Psoas muscle (tissue), 8 donors: Measurements from ENCODE around the gene KLF13. TPM values are rescaled to one million over a fixed set of nuclear protein-coding genes. Genes with fewer than 3 reads are reported as not detected.

Experiments used
- ATAC-seq, 4 donors: fragments of 200-7000 bp; cut with Tn5 transposase; one replicate each; pipeline ENCODE4 v1.9.1; 2020; ENCODE audit warnings: moderate library complexity in 3 of 4, mild to moderate bottlenecking in 2 of 4
- DNase-seq, 2 donors: peaks; one replicate each; pipeline ENCODE4 v3.0.0-alpha.2; 2020
- H3K27ac ChIP-seq: fragments of 200-600 bp; one replicate; pipeline ENCODE4 v1.8.0; 2022
- H3K27me3 ChIP-seq, 3 donors: fragments of 200-600 bp in 1 of 3; one replicate each; pipeline versions ENCODE4 v1.6.1 to v1.8.0; 2013 to 2022; ENCODE audit warnings: low read length in 2 of 3, mild to moderate bottlenecking in 2 of 3, moderate library complexity in 1 of 3; ENCODE audit not compliant: insufficient read depth in 3 of 3
- H3K36me3 ChIP-seq, 2 donors: fragments of 200-600 bp in 1 of 2; one replicate each; pipeline versions ENCODE4 v1.6.1 to v1.8.0; 2013 to 2022; ENCODE audit warnings: low read depth in 1 of 2, mild to moderate bottlenecking in 1 of 2, moderate library complexity in 1 of 2; ENCODE audit not compliant: insufficient read depth in 1 of 2
- H3K4me1 ChIP-seq: fragments of 200-600 bp; one replicate; pipeline ENCODE4 v1.8.0; 2022
- H3K4me3 ChIP-seq: fragments of 200-600 bp; one replicate; pipeline ENCODE4 v1.8.0; 2022; ENCODE audit warnings: mild to moderate bottlenecking
- H3K9me3 ChIP-seq: fragments of 200-600 bp; one replicate; pipeline ENCODE4 v1.8.0; 2022
- WGBS, 3 donors: extraction: QIAGEN DNeasy Blood & Tissue Kit; methylation state at CpG; one replicate each; pipeline versions ENCODE4 v1.1.6 to v1.1.7; 2013; 5-methylcytosine and 5-hydroxymethylcytosine counted together
- intact Hi-C, 2 donors: fragments of 100-400 bp; cut with DNase I; formaldehyde crosslinking; loops; one replicate each; pipeline versions ENCODE4 v1.11.0 to v1.14.2; 2022
- polyA plus RNA-seq, 3 donors: library from polyadenylated mRNA; stranded (reverse); fragments of 200-250 nt; gene quantifications; one replicate each; pipeline ENCODE4 v1.2.3, GENCODE V29; 2013
- total RNA-seq, 4 donors: library from RNA; stranded (reverse); fragmentation: NEBNext Ultra II Directional in 2 of 4; extraction: Animal tissue kit (Norgen Biotek cat#: 25700) in 2 of 4; gene quantifications; one replicate each; pipeline versions ENCODE4 v1.2.1 to v1.2.4, GENCODE V29; 2021 to 2023
- TF ChIP-seq, protein P1 (sequence below): fragments of 200-600 bp; IDR thresholded peaks from one replicate; pipeline ENCODE4 v1.8.0; 2022; ENCODE audit warnings: antibody characterized with exemption
- donor health status: healthy with polysubstance abuse.
- donor health status: DM: no; HTN: no; CAD: no; lungs with moderate emphysema.
- donor health status: Bipolar disorder and iron deficiency.
- donor health status: healthy.
- donor health status: DM: yes; HTN: yes; CAD: no.
- donor health status: DM: no; HTN: no; CAD: no.
- donor health status: DM: no; HTN: no; CAD: no.
- donor health status: DM: yes; HTN: yes; CAD: no.

KLF13 gene
- total and polyA plus RNA-seq, 7 donors = 11.9 to 45.6 (median 24.5) TPM

GRCh38 chr15:31365655-31366127, 39.1 kb downstream of the KLF13 start:
- no peaks in the 10 kb centered on the region for H3K9me3 ChIP-seq
- DNase-seq (peak; percentile 88 to 98), ATAC-seq (peak; percentile 86 to 94 (median 90))
- TF ChIP-seq, protein P1, sequence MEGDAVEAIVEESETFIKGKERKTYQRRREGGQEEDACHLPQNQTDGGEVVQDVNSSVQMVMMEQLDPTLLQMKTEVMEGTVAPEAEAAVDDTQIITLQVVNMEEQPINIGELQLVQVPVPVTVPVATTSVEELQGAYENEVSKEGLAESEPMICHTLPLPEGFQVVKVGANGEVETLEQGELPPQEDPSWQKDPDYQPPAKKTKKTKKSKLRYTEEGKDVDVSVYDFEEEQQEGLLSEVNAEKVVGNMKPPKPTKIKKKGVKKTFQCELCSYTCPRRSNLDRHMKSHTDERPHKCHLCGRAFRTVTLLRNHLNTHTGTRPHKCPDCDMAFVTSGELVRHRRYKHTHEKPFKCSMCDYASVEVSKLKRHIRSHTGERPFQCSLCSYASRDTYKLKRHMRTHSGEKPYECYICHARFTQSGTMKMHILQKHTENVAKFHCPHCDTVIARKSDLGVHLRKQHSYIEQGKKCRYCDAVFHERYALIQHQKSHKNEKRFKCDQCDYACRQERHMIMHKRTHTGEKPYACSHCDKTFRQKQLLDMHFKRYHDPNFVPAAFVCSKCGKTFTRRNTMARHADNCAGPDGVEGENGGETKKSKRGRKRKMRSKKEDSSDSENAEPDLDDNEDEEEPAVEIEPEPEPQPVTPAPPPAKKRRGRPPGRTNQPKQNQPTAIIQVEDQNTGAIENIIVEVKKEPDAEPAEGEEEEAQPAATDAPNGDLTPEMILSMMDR = peak; percentile 34
- intact Hi-C loops = loop anchor here (1.0 to 5.0 kb wide), 2 partner anchors 70 to 72 kb away; no protein-coding TSS in a partner anchor
- WGBS, 3 donors = 5 to 28% (median 18%) methylated on average over 21 to 22 of the region's 22 CpGs
- peak overlapping the region; percentile 89 for H3K27ac ChIP-seq
- H3K27me3 ChIP-seq = no peaks in the 10 kb centered on the region
- peak overlapping the region; percentile 59 for H3K4me3 ChIP-seq
- H3K36me3 ChIP-seq = no peaks in the 10 kb centered on the region
- H3K4me1 ChIP-seq = peaks cover 80% of the 10 kb centered on the region

DNA sequence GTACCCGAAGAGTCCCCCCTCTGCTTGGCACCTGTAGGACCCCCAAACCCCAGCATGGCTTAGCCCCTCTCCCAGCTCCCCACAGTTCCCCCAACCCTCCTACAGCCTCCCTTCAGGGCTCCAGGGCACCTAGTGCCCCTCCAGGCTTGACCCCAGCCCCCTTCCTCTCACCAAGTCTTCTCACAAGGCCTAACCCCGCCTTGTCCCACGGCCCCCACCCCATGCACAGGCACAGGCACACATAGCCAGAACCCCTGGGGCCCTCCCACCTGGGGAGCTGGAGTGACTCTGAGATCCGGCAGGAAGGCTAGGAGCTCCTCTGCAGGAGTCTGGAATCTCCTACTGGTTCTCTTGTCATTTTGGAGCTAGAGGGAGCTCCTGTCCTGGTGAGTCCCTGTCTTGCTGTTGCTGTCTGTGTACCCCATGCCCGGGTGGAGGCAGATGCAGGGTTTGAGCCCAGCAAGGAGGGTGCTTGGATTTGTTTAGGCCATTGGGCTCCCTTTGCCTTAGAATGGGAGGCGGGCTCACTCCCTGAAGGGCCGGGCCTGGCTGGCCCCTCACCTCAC, 39.6 kb downstream of the KLF13 start:
- Histone ChIP-seq H3K4me1 (peaks cover 74% of the 10 kb centered on the region), H3K27ac (peak overlapping the region; percentile 89), H3K27me3 (no peaks in the 10 kb centered on the region), H3K9me3 (no peaks in the 10 kb centered on the region), H3K4me3 (peak overlapping the region; percentile 59), H3K36me3 (no peaks in the 10 kb centered on the region)
- DNase-seq (peak; percentile 40 to 84), ATAC-seq (peak; percentile 57 to 77 (median 64))
- intact Hi-C loops = loop anchor here (1.0 to 5.0 kb wide), 2 partner anchors 69 to 71 kb away; no protein-coding TSS in a partner anchor
- WGBS, 3 donors = 30 to 45% (median 31%) methylated on average over 7 of the region's 7 CpGs
- TF ChIP-seq, protein P1 = peak; percentile 13

- intact Hi-C loops = loop anchor here in 1 of 2 donors (5.0 kb wide), 1 partner anchor 70 kb away; no protein-coding TSS in a partner anchor
- DNase-seq (peak in 1 of 2 donors; percentile 70), ATAC-seq (peak in 3 of 4 donors; percentile 8 to 22 (median 15))
- WGBS, 3 donors = 49 to 75% (median 54%) methylated on average over 11 of the region's 11 CpGs
- Histone ChIP-seq H3K9me3 (no peaks in the 10 kb centered on the region), H3K36me3 (peaks cover 0 to 2% of the 10 kb centered on the region in 2 donors), H3K27ac (peak overlapping the region; percentile 89), H3K4me3 (peak overlapping the region; percentile 59), H3K4me1 (peaks cover 65% of the 10 kb centered on the region), H3K27me3 (no peaks in the 10 kb centered on the region)
- TF ChIP-seq, protein P1 = no peak
These were observed 40.5 kb downstream of the KLF13 start for GRCh38 chr15:31367021-31367729.

GRCh38 chr15:31367730-31368344, 41.2 kb downstream of the KLF13 start:
- no peaks in the 10 kb centered on the region for H3K9me3 ChIP-seq
- ATAC-seq (no peak), DNase-seq (peak in 1 of 2 donors; percentile 62)
- no peak overlapping the region for H3K4me3 ChIP-seq
- H3K27me3 ChIP-seq = no peaks in the 10 kb centered on the region
- H3K4me1 ChIP-seq = peaks cover 64% of the 10 kb centered on the region
- 64 to 77% (median 68%) methylated on average over 13 of the region's 13 CpGs for WGBS, 3 donors
- TF ChIP-seq, protein P1 = no peak
- peak overlapping the region; percentile 89 for H3K27ac ChIP-seq
- intact Hi-C loops = loop anchor here in 1 of 2 donors (5.0 kb wide), 1 partner anchor 69 kb away; no protein-coding TSS in a partner anchor
- H3K36me3 ChIP-seq = peaks cover 0 to 9% of the 10 kb centered on the region in 2 donors
